BLaER1 treated with 17β-estradiol and CSF1 and Interleukin-3, amounts not matched to agents 10 nM and 100 nM (cell line): Measurements from ENCODE around the gene SVEP1.

Experiments used
- H3K27ac ChIP-seq, 11 experiments: shearing (Covaris generic); formaldehyde crosslinking; 2 replicates each; pipeline ENCODE4 v1.8.1; 2022
- H3K27me3 ChIP-seq, 11 experiments: shearing (Covaris generic); formaldehyde crosslinking; 2 replicates each; pipeline ENCODE4 v1.8.1; 2022
- H3K36me3 ChIP-seq, 11 experiments: shearing (Covaris generic); formaldehyde crosslinking; 2 replicates each; pipeline ENCODE4 v1.8.1; 2022
- H3K4me1 ChIP-seq, 10 experiments: shearing (Covaris generic); formaldehyde crosslinking; 2 replicates each; pipeline ENCODE4 v1.8.1; 2022
- H3K4me2 ChIP-seq, 11 experiments: shearing (Covaris generic); formaldehyde crosslinking; 2 replicates each; pipeline ENCODE4 v1.8.1; 2022
- H3K4me3 ChIP-seq, 10 experiments: shearing (Covaris generic); formaldehyde crosslinking; 2 replicates each; pipeline ENCODE4 v1.8.1; 2022
- H3K9ac ChIP-seq, 11 experiments: shearing (Covaris generic); formaldehyde crosslinking; 2 replicates each; pipeline ENCODE4 v1.8.1; 2022
- H3K9me3 ChIP-seq, 11 experiments: shearing (Covaris generic); formaldehyde crosslinking; replicated peaks in 1 of 11; 2 replicates each; pipeline ENCODE4 v1.8.1; 2022
- H4K20me1 ChIP-seq, 11 experiments: shearing (Covaris generic); formaldehyde crosslinking; 2 replicates each; pipeline ENCODE4 v1.8.1; 2022
- Cebpa-rat ChIP-seq, 11 experiments: shearing (Covaris generic); IDR thresholded peaks; 2 replicates each; pipeline ENCODE4 v1.8.1; 2022

Gene SVEP1

DNA sequence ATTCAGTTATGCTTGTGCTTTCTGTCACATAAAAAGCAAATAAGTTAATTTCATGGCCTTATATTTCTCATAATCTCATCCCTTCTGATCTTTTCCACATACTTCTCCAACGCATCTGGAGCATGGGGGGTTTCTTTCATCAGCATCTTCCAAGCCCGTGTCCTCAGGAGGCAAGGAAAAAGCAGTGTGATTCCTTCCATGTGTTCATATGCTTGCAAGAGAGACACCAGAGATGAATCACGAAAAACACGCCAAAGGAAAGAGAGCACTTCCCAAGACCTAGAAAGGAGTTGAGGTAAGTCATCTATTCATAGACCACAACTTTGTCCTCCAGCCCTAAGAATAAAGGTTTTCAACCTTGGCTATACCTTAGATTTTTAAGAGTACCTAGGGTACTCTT is 26.0 kb upstream of the SVEP1 start:
- no peak overlapping the region for H3K4me2 ChIP-seq
- no peak for TF ChIP-seq Cebpa-rat (IDR thresholded peaks at IDR 0.05)
- no peak overlapping the region for H3K4me3 ChIP-seq
- no peaks in the 10 kb centered on the region for H4K20me1 ChIP-seq
- H3K27ac ChIP-seq, result no peak overlapping the region
- H3K27me3 ChIP-seq, result no peaks in the 10 kb centered on the region
- no peak overlapping the region for H3K9ac ChIP-seq
- H3K9me3 ChIP-seq, result peaks cover 0 to 4% (median 0%) of the 10 kb centered on the region in 11 experiments; a peak in 1 of 22 replicates
- peaks cover 0 to 12% (median 7%) of the 10 kb centered on the region in 10 experiments; a peak in 12 of 20 replicates for H3K4me1 ChIP-seq
- no peaks in the 10 kb centered on the region for H3K36me3 ChIP-seq

DNA sequence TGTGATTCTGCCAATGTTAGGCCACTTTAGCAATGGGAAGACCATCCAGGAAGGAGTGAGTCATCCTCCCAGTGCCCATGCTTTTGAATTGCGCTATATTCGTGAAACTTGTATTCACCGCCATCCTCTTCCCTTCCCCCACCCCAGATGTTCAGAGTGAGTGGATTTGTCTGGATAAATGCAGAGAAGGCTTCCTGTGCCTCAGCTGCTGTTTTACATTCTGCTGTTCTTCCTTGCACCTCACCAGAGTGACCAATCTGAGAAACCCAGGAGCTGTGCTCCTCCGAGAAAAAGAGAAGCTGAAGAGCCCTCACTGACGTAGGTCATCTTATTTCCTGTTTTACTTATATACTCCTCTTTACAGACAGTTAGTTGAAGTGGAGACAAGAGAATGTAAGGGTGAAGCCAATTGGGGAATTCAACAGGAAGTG is 24.6 kb upstream of the SVEP1 start:
- Histone ChIP-seq H3K4me1 (peaks cover 0 to 17% (median 7%) of the 10 kb centered on the region in 10 experiments; a peak in 12 of 20 replicates), H4K20me1 (no peaks in the 10 kb centered on the region), H3K9me3 (peaks cover 0 to 7% (median 0%) of the 10 kb centered on the region in 11 experiments; a peak in 1 of 22 replicates), H3K36me3 (no peaks in the 10 kb centered on the region), H3K27ac (peak overlapping the region in 4 of 11 experiments; percentile 19 to 68 (median 48); a peak in 6 of 22 replicates), H3K27me3 (no peaks in the 10 kb centered on the region), H3K4me2 (peak overlapping the region in 7 of 11 experiments; percentile 3 to 71 (median 29); a peak in 11 of 22 replicates), H3K9ac (no peak overlapping the region), H3K4me3 (no peak overlapping the region)
- no peak for TF ChIP-seq Cebpa-rat (IDR thresholded peaks at IDR 0.05)

DNA sequence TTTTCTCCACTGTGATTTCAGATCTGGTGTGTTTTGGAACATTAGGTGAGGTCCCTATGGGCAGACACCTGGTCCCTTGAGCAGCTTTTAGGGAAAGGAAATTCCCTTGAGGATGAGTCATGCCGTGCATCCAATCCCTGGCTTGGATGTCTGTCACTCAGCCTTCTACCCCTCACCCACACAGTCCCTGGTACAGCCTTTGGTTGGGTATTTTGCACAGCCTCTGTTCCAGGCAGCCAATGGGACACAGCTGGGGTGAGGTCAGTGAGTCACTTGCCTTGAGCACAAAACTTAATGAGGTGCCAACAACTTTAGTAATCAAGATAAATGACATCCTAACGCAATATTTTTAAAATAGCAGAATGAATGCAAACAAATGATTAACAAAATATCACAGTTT is 22.7 kb upstream of the SVEP1 start:
- Histone ChIP-seq H4K20me1 (no peaks in the 10 kb centered on the region), H3K4me1 (peaks cover 0 to 17% (median 7%) of the 10 kb centered on the region in 10 experiments; a peak in 12 of 20 replicates), H3K36me3 (no peaks in the 10 kb centered on the region), H3K27me3 (no peaks in the 10 kb centered on the region), H3K4me3 (no peak overlapping the region), H3K9ac (no peak overlapping the region), H3K4me2 (no peak overlapping the region), H3K27ac (no peak overlapping the region), H3K9me3 (peaks cover 0 to 22% (median 6%) of the 10 kb centered on the region in 11 experiments; a peak in 8 of 22 replicates)
- no peak for TF ChIP-seq Cebpa-rat (IDR thresholded peaks at IDR 0.05)

DNA sequence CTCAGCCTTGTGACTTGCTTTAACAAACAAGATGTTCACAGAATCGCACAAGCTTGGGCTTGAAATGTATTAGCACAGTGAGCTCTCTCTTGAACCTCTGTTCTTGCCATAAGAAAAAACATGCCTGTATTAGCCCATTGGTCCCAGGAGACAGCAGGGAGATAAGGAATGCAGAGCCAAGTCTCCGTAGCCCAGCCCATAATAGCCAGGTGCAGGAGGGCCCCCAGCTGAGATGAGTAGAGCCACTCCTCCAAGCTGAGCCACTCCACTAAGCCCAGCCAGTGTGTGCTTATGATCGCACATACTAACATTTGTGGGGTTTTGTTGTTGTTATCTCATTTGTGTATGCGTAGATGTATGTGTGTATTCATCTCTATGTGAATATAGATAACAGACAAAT is 21.6 kb upstream of the SVEP1 start:
- H3K36me3 ChIP-seq, result no peaks in the 10 kb centered on the region
- no peaks in the 10 kb centered on the region for H4K20me1 ChIP-seq
- TF ChIP-seq Cebpa-rat (IDR thresholded peaks at IDR 0.05), result no peak
- H3K4me2 ChIP-seq, result no peak overlapping the region
- H3K27me3 ChIP-seq, result no peaks in the 10 kb centered on the region
- H3K4me1 ChIP-seq, result peaks cover 0 to 17% (median 7%) of the 10 kb centered on the region in 10 experiments; a peak in 12 of 20 replicates
- no peak overlapping the region for H3K4me3 ChIP-seq
- H3K27ac ChIP-seq, result no peak overlapping the region
- H3K9ac ChIP-seq, result no peak overlapping the region
- H3K9me3 ChIP-seq, result peaks cover 5 to 31% (median 14%) of the 10 kb centered on the region in 11 experiments; a peak in 17 of 22 replicates

DNA sequence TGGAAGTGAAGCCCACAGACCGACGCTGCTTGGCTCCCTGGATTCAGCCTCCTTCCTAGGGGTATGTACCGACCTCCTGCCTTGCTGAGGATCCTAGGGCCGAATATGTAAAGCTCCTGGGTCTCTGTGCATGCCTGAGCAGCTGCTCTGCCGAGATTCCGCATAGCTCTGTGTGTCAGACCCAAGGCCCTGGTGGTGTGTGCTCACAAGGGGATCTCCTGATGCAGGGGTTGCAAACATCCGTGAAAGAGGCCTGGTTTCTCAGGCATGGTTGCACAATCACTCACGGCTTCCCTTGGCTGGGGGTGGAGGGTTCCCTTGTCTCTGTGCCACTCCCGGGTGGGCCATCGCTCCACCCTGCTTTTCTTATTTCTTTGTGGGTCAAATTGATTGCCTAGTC is 19.9 kb upstream of the SVEP1 start:
- no peak overlapping the region for H3K9ac ChIP-seq
- no peaks in the 10 kb centered on the region for H4K20me1 ChIP-seq
- peak in 4 of 11 experiments; percentile 34 to 61 (median 49); a peak in 5 of 22 replicates for TF ChIP-seq Cebpa-rat (IDR thresholded peaks at IDR 0.05)
- no peak overlapping the region; a peak in 1 of 22 replicates for H3K4me2 ChIP-seq
- peaks cover 0 to 14% (median 5%) of the 10 kb centered on the region in 10 experiments; a peak in 12 of 20 replicates for H3K4me1 ChIP-seq
- H3K27me3 ChIP-seq, result no peaks in the 10 kb centered on the region
- no peak overlapping the region for H3K27ac ChIP-seq
- H3K9me3 ChIP-seq, result peaks cover 5 to 31% (median 14%) of the 10 kb centered on the region in 11 experiments; a peak in 18 of 22 replicates
- H3K4me3 ChIP-seq, result no peak overlapping the region
- no peaks in the 10 kb centered on the region for H3K36me3 ChIP-seq

DNA sequence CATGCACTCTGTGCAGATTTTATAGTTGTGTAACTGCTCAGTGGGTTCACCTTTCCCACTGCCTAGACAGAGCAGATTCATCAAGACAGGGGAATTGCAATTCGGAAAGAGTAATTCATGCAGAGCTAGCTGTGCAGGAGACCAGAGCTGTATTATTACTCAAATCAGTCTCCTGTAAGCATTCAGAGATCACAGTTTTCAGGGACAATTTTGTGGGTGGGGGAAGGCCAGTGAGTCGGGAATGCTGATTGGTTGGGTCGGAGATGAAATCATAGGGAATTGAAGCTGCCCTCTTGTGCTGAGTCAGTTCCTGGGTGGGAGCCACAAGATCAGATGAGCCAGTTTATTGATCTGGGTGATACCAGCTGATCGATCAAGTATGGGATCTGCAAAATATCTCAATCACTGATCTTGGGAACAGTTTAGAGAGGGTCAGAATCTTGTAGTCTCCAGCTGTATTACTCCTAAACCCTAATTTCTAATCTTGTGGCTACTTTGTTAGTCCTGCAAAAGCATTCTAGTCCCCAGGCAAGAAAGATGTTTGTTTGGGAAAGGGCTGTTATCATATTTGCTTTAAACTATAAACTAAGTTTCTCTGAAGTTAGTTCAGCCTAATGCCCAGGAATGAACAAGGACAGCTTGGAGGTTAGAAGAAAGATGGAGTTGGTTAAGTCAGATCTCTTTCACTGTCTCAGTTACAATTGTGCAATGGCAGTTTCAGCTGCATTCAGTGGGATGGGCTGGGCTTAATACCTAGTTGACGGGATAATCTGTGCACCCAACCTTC is 12.7 kb upstream of the SVEP1 start:
- Histone ChIP-seq H3K4me1 (no peaks in the 10 kb centered on the region), H4K20me1 (no peaks in the 10 kb centered on the region), H3K9ac (no peak overlapping the region), H3K27me3 (no peaks in the 10 kb centered on the region), H3K4me3 (no peak overlapping the region), H3K9me3 (peaks cover 33 to 47% (median 40%) of the 10 kb centered on the region in 11 experiments), H3K27ac (no peak overlapping the region), H3K36me3 (no peaks in the 10 kb centered on the region), H3K4me2 (no peak overlapping the region)
- TF ChIP-seq Cebpa-rat (IDR thresholded peaks at IDR 0.05), result no peak

DNA sequence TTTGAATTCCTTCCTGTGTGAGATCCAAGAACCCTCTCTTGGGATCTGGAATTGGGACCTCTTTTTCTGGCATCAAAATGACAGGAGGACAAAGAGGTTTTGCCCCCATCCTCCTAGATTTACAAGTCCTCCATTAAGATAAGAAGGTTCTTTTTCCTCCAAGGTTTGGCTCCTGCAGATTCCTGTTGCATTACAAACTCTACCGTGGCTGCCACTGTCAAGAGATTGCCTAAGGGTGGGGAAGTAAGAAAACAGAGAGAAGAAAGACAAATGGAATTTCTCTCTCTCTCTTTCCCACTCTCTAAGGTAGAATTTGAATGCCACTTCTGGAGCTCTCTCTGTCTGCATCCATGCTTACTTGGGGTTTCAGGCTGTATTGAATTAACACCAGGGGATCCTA is 12.0 kb upstream of the SVEP1 start:
- no peak overlapping the region for H3K4me2 ChIP-seq
- no peak for TF ChIP-seq Cebpa-rat (IDR thresholded peaks at IDR 0.05)
- no peaks in the 10 kb centered on the region for H3K36me3 ChIP-seq

DNA sequence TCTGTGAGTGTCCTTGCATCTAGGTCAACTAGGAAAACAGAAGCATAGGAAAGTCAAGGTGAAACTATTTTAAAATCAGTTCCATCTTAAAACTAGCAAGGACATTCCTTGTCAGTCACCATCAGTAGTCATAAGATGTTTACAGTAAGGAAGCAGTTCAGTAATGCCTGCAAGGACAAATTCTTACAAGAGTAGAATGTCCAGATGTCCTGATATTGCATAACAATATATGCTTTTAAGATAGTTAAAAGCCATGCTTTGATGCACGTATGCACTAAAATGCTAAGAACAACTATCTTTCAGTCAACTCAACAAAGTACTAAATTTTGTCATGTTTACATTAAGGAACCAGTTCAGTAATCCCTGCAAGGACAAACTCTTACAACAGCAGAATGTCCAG is 11.3 kb upstream of the SVEP1 start:
- no peak overlapping the region for H3K27ac ChIP-seq
- no peak for TF ChIP-seq Cebpa-rat (IDR thresholded peaks at IDR 0.05)
- H3K4me2 ChIP-seq, result no peak overlapping the region

More for the DNA sequence above, 12.0 kb upstream of the SVEP1 start:
- Histone ChIP-seq H3K9me3 (peaks cover 26 to 46% (median 36%) of the 10 kb centered on the region in 11 experiments), H3K4me3 (no peak overlapping the region), H3K27ac (no peak overlapping the region), H3K4me1 (no peaks in the 10 kb centered on the region), H4K20me1 (no peaks in the 10 kb centered on the region), H3K9ac (no peak overlapping the region), H3K27me3 (no peaks in the 10 kb centered on the region)

DNA sequence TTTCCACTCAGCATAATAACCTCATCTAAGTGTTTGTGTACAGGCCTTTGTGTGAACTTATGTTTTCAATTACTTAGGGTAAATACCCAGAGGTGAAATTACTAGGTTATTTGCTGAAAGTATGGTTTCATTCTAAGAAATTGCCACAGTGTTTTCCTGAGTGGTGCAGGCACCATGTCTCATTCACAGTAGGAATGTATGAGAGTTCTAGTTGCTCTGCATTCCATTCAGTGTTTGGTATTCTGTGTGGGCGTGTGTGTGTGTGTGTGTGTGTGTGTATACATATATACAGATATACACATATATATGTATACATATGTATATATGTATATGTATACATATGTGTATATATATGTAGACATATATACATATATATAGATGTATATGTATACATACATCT is 8.8 kb upstream of the SVEP1 start:
- Histone ChIP-seq H3K9ac (no peak overlapping the region), H3K27ac (no peak overlapping the region), H3K4me1 (no peaks in the 10 kb centered on the region), H3K27me3 (no peaks in the 10 kb centered on the region), H3K4me2 (no peak overlapping the region), H4K20me1 (no peaks in the 10 kb centered on the region), H3K9me3 (peaks cover 25 to 44% (median 34%) of the 10 kb centered on the region in 11 experiments), H3K36me3 (no peaks in the 10 kb centered on the region), H3K4me3 (no peak overlapping the region)
- TF ChIP-seq Cebpa-rat (IDR thresholded peaks at IDR 0.05), result no peak

More for the DNA sequence above, 11.3 kb upstream of the SVEP1 start:
- Histone ChIP-seq H3K4me1 (no peaks in the 10 kb centered on the region), H3K36me3 (no peaks in the 10 kb centered on the region), H4K20me1 (no peaks in the 10 kb centered on the region), H3K9me3 (peaks cover 25 to 44% (median 34%) of the 10 kb centered on the region in 11 experiments), H3K4me3 (no peak overlapping the region), H3K9ac (no peak overlapping the region), H3K27me3 (no peaks in the 10 kb centered on the region)
